ENCODE results near the gene ABCA5. TPM values are rescaled to one million over a fixed set of nuclear protein-coding genes. Genes with fewer than 3 reads are reported as not detected.

The ABCA5 gene
- total RNA-seq, 6 experiments from 2014 or later = 34.5 to 58.2 (median 46.7) TPM

DNA sequence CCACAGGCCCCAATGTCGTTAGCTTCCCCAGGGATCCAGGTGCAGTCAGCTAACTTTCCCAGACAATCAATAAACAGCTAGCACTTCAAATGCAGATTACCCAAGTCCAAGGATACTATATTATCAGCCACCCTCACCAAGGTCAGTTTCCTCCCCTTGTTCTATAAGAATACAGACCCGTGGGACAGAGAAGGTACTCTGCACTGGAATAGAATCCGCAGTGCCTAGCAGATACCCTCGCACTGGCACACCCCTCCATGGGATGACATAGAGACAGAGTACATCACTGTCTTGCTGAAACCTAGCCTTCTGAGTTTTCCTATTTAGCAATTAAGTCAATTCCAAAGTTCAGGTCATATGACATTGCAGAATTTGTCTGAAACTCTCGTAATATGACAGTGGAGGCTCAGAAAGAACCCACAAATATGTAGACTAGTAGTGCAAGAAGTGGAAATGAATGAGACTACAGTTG lies 58.4 kb downstream of the ABCA5 start:
- H3K4me1 ChIP-seq = peaks cover 0 to 6% (median 1%) of the 10 kb centered on the region in 4 donors
- DNase-seq (peak; percentile 42 to 74 (median 70)), ATAC-seq (peak; percentile 88 to 96 (median 91))
- TF ChIP-seq POLR2A (IDR thresholded peaks at IDR 0.05) = peak; percentile 85
- TF ChIP-seq, protein P1, sequence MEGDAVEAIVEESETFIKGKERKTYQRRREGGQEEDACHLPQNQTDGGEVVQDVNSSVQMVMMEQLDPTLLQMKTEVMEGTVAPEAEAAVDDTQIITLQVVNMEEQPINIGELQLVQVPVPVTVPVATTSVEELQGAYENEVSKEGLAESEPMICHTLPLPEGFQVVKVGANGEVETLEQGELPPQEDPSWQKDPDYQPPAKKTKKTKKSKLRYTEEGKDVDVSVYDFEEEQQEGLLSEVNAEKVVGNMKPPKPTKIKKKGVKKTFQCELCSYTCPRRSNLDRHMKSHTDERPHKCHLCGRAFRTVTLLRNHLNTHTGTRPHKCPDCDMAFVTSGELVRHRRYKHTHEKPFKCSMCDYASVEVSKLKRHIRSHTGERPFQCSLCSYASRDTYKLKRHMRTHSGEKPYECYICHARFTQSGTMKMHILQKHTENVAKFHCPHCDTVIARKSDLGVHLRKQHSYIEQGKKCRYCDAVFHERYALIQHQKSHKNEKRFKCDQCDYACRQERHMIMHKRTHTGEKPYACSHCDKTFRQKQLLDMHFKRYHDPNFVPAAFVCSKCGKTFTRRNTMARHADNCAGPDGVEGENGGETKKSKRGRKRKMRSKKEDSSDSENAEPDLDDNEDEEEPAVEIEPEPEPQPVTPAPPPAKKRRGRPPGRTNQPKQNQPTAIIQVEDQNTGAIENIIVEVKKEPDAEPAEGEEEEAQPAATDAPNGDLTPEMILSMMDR (IDR thresholded peaks at IDR 0.05) = no peak
- H3K4me3 ChIP-seq = peak overlapping the region in 2 of 3 donors; percentile 12 to 31
- no peaks in the 10 kb centered on the region for H3K36me3 ChIP-seq
- H3K27ac ChIP-seq = peak overlapping the region; percentile 27 to 88 (median 85)
- 30% methylated on average over 5 of the region's 5 CpGs for WGBS (ENCODE audit: insufficient coverage, low coverage, low lambda C conversion rate, missing lambda C conversion rate)
- intact Hi-C loops (cut with DNase I) = no loop called here
- H3K27me3 ChIP-seq = no peaks in the 10 kb centered on the region
- no peaks in the 10 kb centered on the region for H3K9me3 ChIP-seq

DNA sequence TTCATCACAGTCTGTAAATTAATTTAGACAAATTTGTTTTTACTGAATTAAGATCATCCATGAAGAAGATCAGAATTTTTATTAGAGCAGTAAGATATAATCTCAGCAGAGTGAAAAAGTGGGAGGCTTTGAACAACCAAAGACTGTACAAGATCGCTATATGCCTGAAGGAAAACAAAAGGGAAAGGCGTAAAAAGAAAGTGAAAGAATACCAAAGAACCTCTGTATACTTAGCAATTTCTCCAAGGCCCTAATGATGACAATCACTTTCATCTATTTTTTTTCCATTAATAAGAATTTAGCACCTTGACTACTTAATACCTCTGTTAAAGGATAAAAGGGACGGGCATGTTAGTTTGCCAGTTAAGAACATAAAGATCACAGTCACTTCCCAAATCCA lies 59.7 kb downstream of the ABCA5 start:
- WGBS (ENCODE audit: insufficient coverage, low coverage, low lambda C conversion rate, missing lambda C conversion rate) = 41% methylated on average over 3 of the region's 3 CpGs
- no peaks in the 10 kb centered on the region for H3K9me3 ChIP-seq
- intact Hi-C loops (cut with DNase I) = no loop called here
- H3K4me1 ChIP-seq = peaks cover 0 to 6% (median 1%) of the 10 kb centered on the region in 4 donors
- no peaks in the 10 kb centered on the region for H3K27me3 ChIP-seq
- TF ChIP-seq, protein P1 (IDR thresholded peaks at IDR 0.05) = no peak
- no peak for TF ChIP-seq POLR2A (IDR thresholded peaks at IDR 0.05)
- H3K4me3 ChIP-seq = peak overlapping the region in 2 of 3 donors; percentile 2 to 31
- peaks cover 0 to 4% (median 0%) of the 10 kb centered on the region in 4 donors for H3K36me3 ChIP-seq
- peak overlapping the region in 2 of 3 donors; percentile 85 to 88 for H3K27ac ChIP-seq
- DNase-seq (no peak), ATAC-seq (peak in 1 of 4 donors; percentile 33)

DNA sequence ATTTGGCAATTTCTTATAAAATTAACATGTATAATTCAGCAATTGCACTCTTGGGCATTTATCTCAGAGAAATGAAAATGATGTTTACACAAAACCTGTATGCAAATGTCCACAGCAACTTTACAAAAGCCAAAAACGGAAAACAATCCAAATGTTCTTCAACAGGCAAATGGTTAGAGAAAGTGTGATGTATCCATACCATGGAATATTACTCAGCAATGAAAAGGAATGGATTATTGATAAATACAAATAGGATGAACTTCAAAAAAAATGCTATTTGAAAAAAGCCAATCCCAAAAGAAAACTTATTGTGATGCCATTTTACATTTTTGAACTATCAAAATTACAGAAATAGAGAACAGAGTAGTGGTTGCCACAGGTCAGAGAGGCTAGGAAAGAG lies 61.1 kb downstream of the ABCA5 start:
- Histone ChIP-seq H3K27me3 (no peaks in the 10 kb centered on the region), H3K4me1 (peaks cover 0 to 6% (median 1%) of the 10 kb centered on the region in 4 donors), H3K4me3 (no peak overlapping the region), H3K27ac (no peak overlapping the region), H3K36me3 (peaks cover 0 to 4% (median 0%) of the 10 kb centered on the region in 4 donors), H3K9me3 (no peaks in the 10 kb centered on the region)
- WGBS (ENCODE audit: insufficient coverage, low coverage, low lambda C conversion rate, missing lambda C conversion rate) = 88% methylated on average over 1 of the region's 1 CpG
- no peak for DNase-seq
- no peak for ATAC-seq
- no peak for TF ChIP-seq POLR2A (IDR thresholded peaks at IDR 0.05)
- TF ChIP-seq, protein P1 (IDR thresholded peaks at IDR 0.05) = no peak
- intact Hi-C loops (cut with DNase I) = no loop called here

DNA sequence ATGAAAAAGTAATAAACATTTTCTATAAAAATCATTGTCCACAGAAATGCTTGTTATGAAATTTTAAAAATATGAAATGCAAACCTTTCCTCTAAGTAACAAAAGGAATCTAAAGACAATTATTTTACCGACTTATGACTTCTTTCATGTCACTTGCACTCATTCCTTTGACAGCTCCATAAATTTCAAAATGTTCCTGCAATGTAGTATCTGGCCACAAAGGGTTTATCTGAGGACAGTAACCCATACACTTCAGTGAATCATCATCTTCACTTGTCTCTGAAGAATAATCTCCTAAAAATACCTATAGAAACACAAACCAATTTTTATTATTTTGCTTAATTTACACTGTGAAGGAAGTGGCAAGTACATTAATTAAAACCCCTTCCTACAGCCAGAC lies 72.7 kb downstream of the ABCA5 start:
- Histone ChIP-seq H3K27ac (no peak overlapping the region), H3K4me1 (no peaks in the 10 kb centered on the region), H3K36me3 (peaks cover 0 to 57% (median 19%) of the 10 kb centered on the region in 4 donors), H3K4me3 (no peak overlapping the region), H3K27me3 (no peaks in the 10 kb centered on the region), H3K9me3 (no peaks in the 10 kb centered on the region)
- TF ChIP-seq, protein P1 (IDR thresholded peaks at IDR 0.05) = no peak
- TF ChIP-seq POLR2A (IDR thresholded peaks at IDR 0.05) = no peak
- 77% methylated on average over 1 of the region's 1 CpG for WGBS (ENCODE audit: insufficient coverage, low coverage, low lambda C conversion rate, missing lambda C conversion rate)
- ATAC-seq (no peak), DNase-seq (no peak)
- intact Hi-C loops (cut with DNase I) = no loop called here
